Cardiac muscle cell (in vitro differentiated cells and primary cell): Measurements from ENCODE around the gene CCDC134. TPM values are rescaled to one million over a fixed set of nuclear protein-coding genes. Genes with fewer than 3 reads are reported as not detected.

ENCODE experiments used
- DNase-seq, 2 donors: peaks; one replicate each; pipeline versions ENCODE4 v3.0.0 to v3.0.0-alpha.2; 2010 to 2017; ENCODE audit warnings: low read depth in 1 of 2, low spot score in 1 of 2
- H3K27ac ChIP-seq: fragments of 200-600 bp; sonication (generic); 2 replicates; pipeline ENCODE4 v1.5.1; 2016
- H3K27me3 ChIP-seq: fragments of 200-600 bp; sonication (generic); 2 replicates; pipeline ENCODE4 v1.6.0; 2016; ENCODE audit warnings: control low read depth
- H3K36me3 ChIP-seq: fragments of 200-600 bp; sonication (generic); 2 replicates; pipeline ENCODE4 v1.5.1; 2016; ENCODE audit warnings: control low read depth
- H3K4me1 ChIP-seq: fragments of 200-600 bp; sonication (generic); 2 replicates; pipeline ENCODE4 v1.8.1; 2017; ENCODE audit warnings: low read depth, mild to moderate bottlenecking, mixed run types
- H3K4me3 ChIP-seq: fragments of 200-600 bp; sonication (generic); 2 replicates; pipeline ENCODE4 v1.5.1; 2016; ENCODE audit warnings: mild to moderate bottlenecking
- H3K9me3 ChIP-seq: fragments of 200-600 bp; sonication (generic); 2 replicates; pipeline ENCODE4 v1.5.1; 2017; ENCODE audit warnings: low read depth, mild to moderate bottlenecking, control low read depth
- CTCF ChIP-seq: IDR thresholded peaks from 2 replicates; pipeline ENCODE4 v1.5.1; 2012; ENCODE audit warnings: low read depth, mild to moderate bottlenecking, low read length
- polyA plus RNA-seq: library from polyadenylated mRNA; unstranded; fragments of >200 nt; fragmentation: Nextera tagmentation; extraction: Ambion mirVana; gene quantifications from 2 replicates; pipeline ENCODE4 v1.2.1, GENCODE V29; 2016
- total RNA-seq: library from RNA; depleted of rRNA; stranded (reverse); fragments of >200 nt; gene quantifications from 2 replicates; pipeline ENCODE4 v1.2.3, GENCODE V29; 2016

The CCDC134 gene
- total and polyA plus RNA-seq, 2 experiments from 2014 or later: 11.5 to 19.3 TPM

GRCh38 chr22:41801886-41802285 is 1.4 kb downstream of the CCDC134 start:
- Histone ChIP-seq H3K27ac (no peak overlapping the region), H3K27me3 (no peaks in the 10 kb centered on the region), H3K4me1 (peaks cover 12% of the 10 kb centered on the region), H3K4me3 (peak overlapping the region; percentile 52), H3K9me3 (no peaks in the 10 kb centered on the region), H3K36me3 (no peaks in the 10 kb centered on the region)
- no peak for DNase-seq
- TF ChIP-seq CTCF: no peak

DNA sequence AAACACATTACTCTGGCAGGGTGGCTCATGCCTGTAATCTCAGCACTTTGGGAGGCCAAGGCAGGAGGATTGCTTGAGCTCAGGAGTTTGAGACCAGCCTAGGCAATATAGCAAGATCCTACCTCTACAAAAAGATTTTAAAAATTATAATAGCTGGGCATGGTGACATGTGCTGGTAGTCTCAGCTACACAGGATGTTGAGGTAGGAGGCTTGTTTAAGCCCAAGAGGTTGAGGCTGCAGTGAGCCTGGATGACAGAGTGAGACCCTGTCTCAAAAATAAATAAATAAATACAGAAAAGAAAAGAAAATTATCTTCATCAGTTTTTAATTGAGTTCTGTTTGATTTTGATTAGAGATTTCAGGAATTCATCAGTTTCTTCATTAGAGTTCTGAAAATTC is 5.2 kb downstream of the CCDC134 start:
- H3K4me1 ChIP-seq: peaks cover 6% of the 10 kb centered on the region
- no peak for TF ChIP-seq CTCF
- no peaks in the 10 kb centered on the region for H3K36me3 ChIP-seq
- H3K4me3 ChIP-seq: no peak overlapping the region
- DNase-seq: no peak
- no peaks in the 10 kb centered on the region for H3K9me3 ChIP-seq
- no peaks in the 10 kb centered on the region for H3K27me3 ChIP-seq
- no peak overlapping the region for H3K27ac ChIP-seq

- no peak for TF ChIP-seq CTCF
- Histone ChIP-seq H3K4me3 (no peak overlapping the region), H3K27ac (no peak overlapping the region), H3K4me1 (peaks cover 7% of the 10 kb centered on the region), H3K27me3 (no peaks in the 10 kb centered on the region), H3K9me3 (no peaks in the 10 kb centered on the region), H3K36me3 (peaks cover 8% of the 10 kb centered on the region)
- no peak for DNase-seq
Measured at GRCh38 chr22:41808400-41808799, 7.9 kb downstream of the CCDC134 start.

DNA sequence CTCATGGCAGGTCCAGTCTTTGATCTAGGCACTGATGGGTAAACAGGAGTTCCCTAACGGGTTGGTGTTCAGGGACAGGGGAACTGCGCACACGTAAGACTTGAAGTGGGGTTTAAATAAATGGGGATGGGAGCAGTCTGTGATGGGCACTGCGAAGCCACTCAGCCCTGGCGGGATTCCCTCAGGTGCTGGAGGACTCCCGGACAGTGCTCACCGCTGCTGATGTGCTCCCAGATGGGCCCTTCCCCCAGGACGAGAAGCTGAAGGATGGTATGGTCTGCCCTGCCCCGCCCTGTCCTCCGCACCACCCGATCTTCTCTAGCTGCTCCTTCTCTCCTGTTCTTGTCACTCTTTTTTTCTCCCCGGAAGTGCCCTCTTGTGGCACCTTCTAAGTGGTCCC is 9.5 kb downstream of the CCDC134 start:
- no peaks in the 10 kb centered on the region for H3K27me3 ChIP-seq
- peaks cover 12% of the 10 kb centered on the region for H3K36me3 ChIP-seq
- no peak overlapping the region for H3K4me3 ChIP-seq
- DNase-seq: no peak
- H3K9me3 ChIP-seq: no peaks in the 10 kb centered on the region
- peaks cover 7% of the 10 kb centered on the region for H3K4me1 ChIP-seq
- H3K27ac ChIP-seq: no peak overlapping the region
- TF ChIP-seq CTCF: no peak

DNA sequence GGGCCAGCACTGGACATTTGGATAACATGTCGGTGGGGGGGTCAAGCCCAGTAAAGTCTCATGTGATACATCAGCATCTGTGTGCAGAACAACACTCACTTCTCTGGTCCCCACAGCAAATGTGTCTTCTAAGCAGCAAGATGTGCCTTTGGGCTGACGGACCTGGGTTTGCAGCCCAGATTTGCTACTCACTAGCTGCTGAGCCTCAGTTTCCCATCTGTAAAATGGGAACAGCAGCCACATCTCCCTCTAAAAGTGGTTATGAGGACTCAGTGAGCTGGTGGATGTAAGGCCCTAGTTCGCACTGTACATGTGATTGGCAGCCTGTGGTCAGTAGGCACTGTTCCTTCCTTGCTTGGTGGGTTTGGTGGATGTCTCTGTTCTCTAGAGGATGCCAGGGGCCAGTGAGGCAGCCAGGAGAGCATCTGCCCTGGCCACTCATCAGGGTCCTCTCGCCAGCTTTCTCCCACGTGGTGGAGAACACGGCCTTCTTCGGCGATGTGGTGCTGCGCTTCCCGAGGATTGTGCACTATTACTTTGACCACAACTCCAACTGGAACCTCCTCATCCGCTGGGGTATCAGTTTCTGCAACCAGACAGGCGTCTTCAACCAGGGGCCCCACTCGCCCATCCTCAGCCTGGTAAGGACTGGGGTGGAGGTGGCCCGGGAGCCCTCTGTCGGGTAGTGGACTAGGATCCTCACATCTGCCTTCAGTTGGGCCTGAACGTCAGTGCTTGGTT is 12.5 kb downstream of the CCDC134 start:
- no peak for DNase-seq
- Histone ChIP-seq H3K27me3 (no peaks in the 10 kb centered on the region), H3K4me3 (no peak overlapping the region), H3K9me3 (no peaks in the 10 kb centered on the region), H3K4me1 (peaks cover 7% of the 10 kb centered on the region), H3K27ac (no peak overlapping the region), H3K36me3 (peaks cover 12% of the 10 kb centered on the region)
- no peak for TF ChIP-seq CTCF
